Activated CD8-positive, alpha-beta T cell treated with anti-CD3 and anti-CD28 coated beads for 36 hours (primary cell): Measurements from ENCODE around the gene CHRDL1. TPM values are rescaled to one million over a fixed set of nuclear protein-coding genes. Genes with fewer than 3 reads are reported as not detected.
A peak's percentile ranks its signal among the peaks of the same experiment; 100 is the strongest.
"Not testable (repeated sequence)": the region's sequence is repeated elsewhere in the genome, so short reads cannot be mapped to it uniquely, and the experiment has no call there.

Experiments used
- ATAC-seq: fragments of 200-7000 bp; cut with Tn5 transposase; one replicate; pipeline ENCODE4 v1.10.0; 2021; ENCODE audit warnings: mild to moderate bottlenecking, moderate library complexity
- CTCF ChIA-PET: fragments of 350-600 bp; sonication (Branson Sonifier 250); formaldehyde crosslinking; loops from one replicate; lab custom pipeline; 2021; ENCODE audit warnings: antibody characterized with exemption; lab: Charles Lee
- POLR2A ChIA-PET: fragments of 350-600 bp; sonication (Branson Sonifier 250); formaldehyde crosslinking; loops from one replicate; lab custom pipeline; 2021; ENCODE audit warnings: antibody characterized with exemption; lab: Charles Lee
- DNase-seq: peaks from one replicate; pipeline ENCODE4 v3.0.0-alpha.2; 2020
- H3K27ac Mint-ChIP-seq: one replicate; pipeline ENCODE4 v1.8.0; 2021; ENCODE audit warnings: mild to moderate bottlenecking, mixed read lengths
- H3K27me3 Mint-ChIP-seq: one replicate; pipeline ENCODE4 v1.8.0; 2021; ENCODE audit warnings: mixed read lengths
- H3K36me3 Mint-ChIP-seq: one replicate; pipeline ENCODE4 v1.8.0; 2021; ENCODE audit warnings: low read depth, mixed read lengths
- H3K4me1 Mint-ChIP-seq: one replicate; pipeline ENCODE4 v1.8.0; 2021; ENCODE audit warnings: low read depth, mixed read lengths
- H3K4me3 Mint-ChIP-seq: one replicate; pipeline ENCODE4 v1.8.0; 2021; ENCODE audit warnings: mild to moderate bottlenecking, moderate library complexity, mixed read lengths
- H3K9me3 Mint-ChIP-seq: one replicate; pipeline ENCODE4 v1.8.0; 2021; ENCODE audit warnings: mixed read lengths
- CTCF ChIP-seq: fragments of 200-600 bp; IDR thresholded peaks from one replicate; pipeline ENCODE4 v1.8.0; 2022; ENCODE audit warnings: antibody characterized with exemption, mild to moderate bottlenecking
- intact Hi-C: fragments of 100-400 bp; cut with micrococcal nuclease; formaldehyde crosslinking; loops from one replicate; pipeline ENCODE4 v1.10.0; 2022
- total RNA-seq, 2 experiments: library from RNA; stranded (reverse); gene quantifications; one replicate each; pipeline ENCODE4 v1.2.3, GENCODE V29; 2021

CHRDL1 gene
- total RNA-seq, 2 experiments from 2014 or later = not detected

- ATAC-seq = no peak
- no peak overlapping the region for H3K27ac Mint-ChIP-seq
- CTCF ChIA-PET = no interaction called here
Measured at GRCh38 chrX:110671068-110671803, 124.4 kb downstream of the CHRDL1 start.

GRCh38 chrX:110669572-110669971, 126.0 kb downstream of the CHRDL1 start:
- ATAC-seq (no peak), DNase-seq (no peak)
- Mint-ChIP-seq H3K4me3 (no peak overlapping the region), H3K27ac (no peak overlapping the region), H3K36me3 (no peaks in the 10 kb centered on the region), H3K4me1 (no peaks in the 10 kb centered on the region), H3K9me3 (no peaks in the 10 kb centered on the region), H3K27me3 (no peaks in the 10 kb centered on the region)
- intact Hi-C loops = no loop called here
- ChIA-PET CTCF (no interaction called here), POLR2A (no interaction called here)
- TF ChIP-seq CTCF = no peak

More at GRCh38 chrX:110671068-110671803, 124.4 kb downstream of the CHRDL1 start:
- Mint-ChIP-seq H3K9me3 (no peaks in the 10 kb centered on the region), H3K4me3 (no peak overlapping the region), H3K4me1 (no peaks in the 10 kb centered on the region), H3K27me3 (no peaks in the 10 kb centered on the region), H3K36me3 (no peaks in the 10 kb centered on the region)
- DNase-seq = no peak
- intact Hi-C loops = no loop called here
- TF ChIP-seq CTCF = no peak
- POLR2A ChIA-PET = no interaction called here

- no peak for ATAC-seq
- intact Hi-C loops = no loop called here
- Mint-ChIP-seq H3K4me1 (no peaks in the 10 kb centered on the region), H3K9me3 (no peaks in the 10 kb centered on the region), H3K4me3 (no peak overlapping the region), H3K27ac (no peak overlapping the region), H3K36me3 (no peaks in the 10 kb centered on the region), H3K27me3 (no peaks in the 10 kb centered on the region)
- DNase-seq = no peak
- POLR2A ChIA-PET = no interaction called here
- no peak for TF ChIP-seq CTCF
- CTCF ChIA-PET = interaction anchor here (1.1 kb wide), 2 partner anchors 179 kb away, joined by 3 to 4 read pairs; no protein-coding TSS in a partner anchor
Measured at GRCh38 chrX:110667706-110668105, 127.9 kb downstream of the CHRDL1 start.

GRCh38 chrX:110665223-110666002, 130.2 kb downstream of the CHRDL1 start:
- Mint-ChIP-seq H3K27me3 (no peaks in the 10 kb centered on the region), H3K4me3 (no peak overlapping the region), H3K27ac (no peak overlapping the region), H3K4me1 (no peaks in the 10 kb centered on the region), H3K36me3 (no peaks in the 10 kb centered on the region), H3K9me3 (no peaks in the 10 kb centered on the region)
- TF ChIP-seq CTCF = no peak
- POLR2A ChIA-PET = no interaction called here
- CTCF ChIA-PET = no interaction called here
- intact Hi-C loops = no loop called here
- ATAC-seq (no peak), DNase-seq (peak; percentile 9)

- ChIA-PET POLR2A (no interaction called here), CTCF (no interaction called here)
- Mint-ChIP-seq H3K27ac (no peak overlapping the region), H3K4me1 (no peaks in the 10 kb centered on the region), H3K9me3 (no peaks in the 10 kb centered on the region), H3K4me3 (no peak overlapping the region), H3K36me3 (no peaks in the 10 kb centered on the region), H3K27me3 (no peaks in the 10 kb centered on the region)
- no peak for DNase-seq
- no peak for ATAC-seq
- intact Hi-C loops = no loop called here
- TF ChIP-seq CTCF = no peak
Measured at GRCh38 chrX:110657073-110657472, 138.5 kb downstream of the CHRDL1 start.

GRCh38 chrX:110654280-110654679, 141.3 kb downstream of the CHRDL1 start:
- H3K4me1 Mint-ChIP-seq, H3K9me3 Mint-ChIP-seq, intact Hi-C loops, H3K27ac Mint-ChIP-seq, H3K27me3 Mint-ChIP-seq, POLR2A ChIA-PET, ATAC-seq, DNase-seq, H3K4me3 Mint-ChIP-seq, CTCF ChIA-PET, H3K36me3 Mint-ChIP-seq: not testable (repeated sequence)
